OCI-LY7 (cell line): Measurements from ENCODE around the gene SELENBP1. TPM values are rescaled to one million over a fixed set of nuclear protein-coding genes. Genes with fewer than 3 reads are reported as not detected.

Source experiments
- BruUV-seq: library from RNA; stranded (reverse); fragments of 400-500 nt; replicated peaks from 2 replicates; lab custom pipeline; 2021; lab: Mats Ljungman, UMichigan
- CTCF ChIA-PET: fragments of 300-600 bp; sonication (Branson Sonifier 250); formaldehyde crosslinking; loops from one replicate; lab custom pipeline; 2022; ENCODE audit warnings: antibody characterized with exemption; ENCODE audit not compliant: unreplicated experiment; lab: Charles Lee
- POLR2A ChIA-PET: fragments of 300-600 bp; sonication (Branson Sonifier 250); formaldehyde crosslinking; loops from one replicate; lab custom pipeline; 2022; ENCODE audit warnings: antibody characterized with exemption; lab: Charles Lee
- DNase-seq: peaks from one replicate; pipeline ENCODE4 v3.0.0-alpha.2; 2015; ENCODE audit warnings: low spot score
- H2AFZ ChIP-seq: fragments of 200-600 bp; sonication (generic), shearing (Covaris generic); 2 replicates; pipeline ENCODE4 v1.6.1; 2014; ENCODE audit warnings: mild to moderate bottlenecking, antibody characterized with exemption, low read length, moderate library complexity
- H3K27ac ChIP-seq: fragments of 200-600 bp; sonication (generic); 2 replicates; pipeline ENCODE4 v1.5.1; 2014; ENCODE audit warnings: mixed run types, low read depth, mild to moderate bottlenecking, moderate library complexity, low read length, inconsistent platforms; ENCODE audit not compliant: poor library complexity, severe bottlenecking
- H3K36me3 ChIP-seq: fragments of 200-600 bp; sonication (generic); 2 replicates; pipeline ENCODE4 v1.6.1; 2014; ENCODE audit warnings: mild to moderate bottlenecking, antibody characterized with exemption, low read length, moderate library complexity, mixed read lengths; ENCODE audit not compliant: insufficient read depth
- H3K4me1 ChIP-seq: fragments of 200-600 bp; sonication (generic); 2 replicates; pipeline ENCODE4 v1.5.1; 2014; ENCODE audit warnings: mild to moderate bottlenecking, low read length; ENCODE audit not compliant: insufficient read depth, poor library complexity, severe bottlenecking
- H3K4me2 ChIP-seq: fragments of 200-600 bp; sonication (generic); 2 replicates; pipeline ENCODE4 v1.6.1; 2014; ENCODE audit warnings: mild to moderate bottlenecking, low read length
- H3K4me3 ChIP-seq: fragments of 200-600 bp; sonication (generic); 2 replicates; pipeline ENCODE4 v1.5.1; 2014; ENCODE audit warnings: mild to moderate bottlenecking, low read depth, low read length; ENCODE audit not compliant: poor library complexity, severe bottlenecking
- H3K79me2 ChIP-seq: fragments of 200-600 bp; sonication (generic); 2 replicates; pipeline ENCODE4 v1.6.1; 2016; ENCODE audit warnings: low read depth, mild to moderate bottlenecking, low read length, moderate library complexity, mixed read lengths; ENCODE audit not compliant: insufficient read depth
- H3K9me2 ChIP-seq: fragments of 200-600 bp; sonication (generic); 2 replicates; pipeline ENCODE4 v1.6.1; 2016; ENCODE audit warnings: mild to moderate bottlenecking, low read length, mixed read lengths; ENCODE audit not compliant: insufficient read depth
- H3K9me3 ChIP-seq: fragments of 200-600 bp; sonication (generic); 2 replicates; pipeline ENCODE4 v1.6.1; 2014; ENCODE audit warnings: mild to moderate bottlenecking, mixed run types, low read length, mixed read lengths
- H4K20me1 ChIP-seq: fragments of 200-600 bp; sonication (generic); 2 replicates; pipeline ENCODE4 v1.6.1; 2014; ENCODE audit warnings: mild to moderate bottlenecking, antibody characterized with exemption, low read length, moderate library complexity, mixed read lengths; ENCODE audit not compliant: insufficient read depth
- EZH2phosphoT487 ChIP-seq: fragments of 200-600 bp; sonication (generic); IDR thresholded peaks from 2 replicates; pipeline ENCODE4 v1.6.1; 2018; ENCODE audit warnings: low read depth, borderline replicate concordance, mild to moderate bottlenecking, mixed run types, antibody characterized with exemption, low read length, moderate library complexity, mixed read lengths
- intact Hi-C: fragments of 100-400 bp; cut with micrococcal nuclease; formaldehyde crosslinking; loops from one replicate; pipeline ENCODE4 v1.10.0; 2022; ENCODE audit not compliant: unreplicated experiment
- total RNA-seq, 2 experiments: library from RNA; depleted of rRNA in 1 of 2; stranded (reverse); fragments of >200 nt in 1 of 2; shearing (Covaris generic) in 1 of 2; gene quantifications; 2 replicates each; pipeline ENCODE4 v1.2.3, GENCODE V29; 2014 to 2022
- TF ChIP-seq, protein P1 (sequence below): fragments of 200-600 bp; sonication (generic); conservative IDR thresholded peaks from 2 replicates; pipeline ENCODE4 v1.5.1; 2014; ENCODE audit warnings: mild to moderate bottlenecking, antibody characterized with exemption, low read length, moderate library complexity, mixed read lengths

The SELENBP1 gene
- total RNA-seq, 2 experiments from 2014 or later, result not detected

DNA sequence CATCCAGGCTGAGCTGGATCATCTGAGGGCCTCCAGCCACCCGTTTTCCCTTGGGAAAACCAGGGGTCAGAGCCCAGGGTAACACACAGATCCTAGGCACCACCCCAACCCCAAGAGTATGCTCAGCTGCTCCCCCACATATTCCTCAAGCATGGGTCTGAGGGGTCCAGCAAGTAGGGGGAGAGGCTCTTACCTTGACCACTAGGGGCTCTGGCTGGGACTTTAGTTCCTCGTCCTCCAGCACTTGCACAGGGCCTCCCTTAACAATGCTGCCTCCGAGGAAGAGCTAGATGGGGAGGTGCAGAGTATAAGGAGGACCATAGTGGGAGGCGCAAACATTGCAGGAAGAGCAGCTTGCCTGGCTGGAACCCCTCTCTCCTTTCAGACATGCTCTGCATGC, 7.5 kb downstream of the SELENBP1 start:
- CTCF ChIA-PET, result no interaction called here
- no TSS peak for BruUV-seq
- Histone ChIP-seq H3K79me2 (no peaks in the 10 kb centered on the region), H3K36me3 (no peaks in the 10 kb centered on the region), H3K4me3 (no peak overlapping the region), H3K9me3 (peaks cover 15% of the 10 kb centered on the region), H3K27ac (no peak overlapping the region), H3K4me1 (peaks cover under 1% of the 10 kb centered on the region), H3K4me2 (no peak overlapping the region), H4K20me1 (no peaks in the 10 kb centered on the region), H3K9me2 (no peaks in the 10 kb centered on the region), H2AFZ (no peak overlapping the region)
- intact Hi-C loops, result no loop called here
- POLR2A ChIA-PET, result no interaction called here
- no peak for DNase-seq
- no peak for TF ChIP-seq EZH2phosphoT487
- TF ChIP-seq, protein P1, sequence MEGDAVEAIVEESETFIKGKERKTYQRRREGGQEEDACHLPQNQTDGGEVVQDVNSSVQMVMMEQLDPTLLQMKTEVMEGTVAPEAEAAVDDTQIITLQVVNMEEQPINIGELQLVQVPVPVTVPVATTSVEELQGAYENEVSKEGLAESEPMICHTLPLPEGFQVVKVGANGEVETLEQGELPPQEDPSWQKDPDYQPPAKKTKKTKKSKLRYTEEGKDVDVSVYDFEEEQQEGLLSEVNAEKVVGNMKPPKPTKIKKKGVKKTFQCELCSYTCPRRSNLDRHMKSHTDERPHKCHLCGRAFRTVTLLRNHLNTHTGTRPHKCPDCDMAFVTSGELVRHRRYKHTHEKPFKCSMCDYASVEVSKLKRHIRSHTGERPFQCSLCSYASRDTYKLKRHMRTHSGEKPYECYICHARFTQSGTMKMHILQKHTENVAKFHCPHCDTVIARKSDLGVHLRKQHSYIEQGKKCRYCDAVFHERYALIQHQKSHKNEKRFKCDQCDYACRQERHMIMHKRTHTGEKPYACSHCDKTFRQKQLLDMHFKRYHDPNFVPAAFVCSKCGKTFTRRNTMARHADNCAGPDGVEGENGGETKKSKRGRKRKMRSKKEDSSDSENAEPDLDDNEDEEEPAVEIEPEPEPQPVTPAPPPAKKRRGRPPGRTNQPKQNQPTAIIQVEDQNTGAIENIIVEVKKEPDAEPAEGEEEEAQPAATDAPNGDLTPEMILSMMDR, result no peak; the same call in 1 of the 2 replicates

DNA sequence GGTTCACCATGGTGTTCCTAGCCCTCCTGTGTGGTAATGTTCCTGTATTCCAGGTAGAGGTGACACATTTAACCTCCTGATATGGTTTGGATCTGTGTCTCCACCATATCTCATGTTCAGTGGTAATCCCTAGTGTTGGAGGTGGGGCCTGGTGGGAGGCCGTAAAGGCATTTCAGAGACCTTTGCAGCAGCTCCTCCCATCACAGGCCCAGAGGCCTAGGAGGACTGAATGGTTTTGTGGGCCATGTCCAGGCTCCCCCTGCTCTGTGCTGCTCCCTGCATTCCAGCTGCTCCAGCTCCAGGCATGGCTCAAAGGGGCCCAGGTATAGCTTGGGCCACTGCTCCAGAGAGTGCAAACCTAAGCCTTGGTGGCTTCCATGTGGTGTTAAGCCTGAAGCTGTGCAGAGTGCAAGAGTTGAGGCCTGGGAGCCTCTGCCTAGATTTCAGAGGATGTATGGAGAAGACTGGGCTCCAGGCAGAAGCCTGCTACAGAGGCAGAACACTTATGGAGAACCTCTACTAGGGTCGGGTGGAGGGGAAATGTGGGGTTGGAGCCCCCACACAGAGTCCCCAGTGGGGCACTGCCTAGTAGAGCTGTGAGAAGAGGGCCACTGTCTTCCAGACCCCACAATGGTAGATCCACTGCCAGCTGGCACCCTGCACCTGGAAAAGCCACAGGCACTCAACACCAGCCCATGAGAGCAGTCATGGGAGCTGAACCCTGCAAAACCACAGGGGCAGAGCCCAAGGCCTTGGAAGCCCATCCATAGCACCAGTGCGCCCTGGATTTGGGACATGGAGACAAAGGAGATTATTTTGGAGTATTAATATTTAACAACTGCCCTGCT, 10.0 kb downstream of the SELENBP1 start:
- no peak for TF ChIP-seq EZH2phosphoT487
- TF ChIP-seq, protein P1, result no peak
- H4K20me1 ChIP-seq, result no peaks in the 10 kb centered on the region
- ChIA-PET POLR2A (no interaction called here), CTCF (no interaction called here)
- no peak for DNase-seq
- H3K9me3 ChIP-seq, result peaks cover 15% of the 10 kb centered on the region
- no peaks in the 10 kb centered on the region for H3K9me2 ChIP-seq
- no peaks in the 10 kb centered on the region for H3K36me3 ChIP-seq
- intact Hi-C loops, result no loop called here
- no peaks in the 10 kb centered on the region for H3K79me2 ChIP-seq
- no peak overlapping the region for H3K4me2 ChIP-seq
- no peak overlapping the region for H3K27ac ChIP-seq
- no peak overlapping the region for H2AFZ ChIP-seq
- no TSS peak for BruUV-seq
- no peak overlapping the region for H3K4me3 ChIP-seq
- H3K4me1 ChIP-seq, result no peaks in the 10 kb centered on the region

DNA sequence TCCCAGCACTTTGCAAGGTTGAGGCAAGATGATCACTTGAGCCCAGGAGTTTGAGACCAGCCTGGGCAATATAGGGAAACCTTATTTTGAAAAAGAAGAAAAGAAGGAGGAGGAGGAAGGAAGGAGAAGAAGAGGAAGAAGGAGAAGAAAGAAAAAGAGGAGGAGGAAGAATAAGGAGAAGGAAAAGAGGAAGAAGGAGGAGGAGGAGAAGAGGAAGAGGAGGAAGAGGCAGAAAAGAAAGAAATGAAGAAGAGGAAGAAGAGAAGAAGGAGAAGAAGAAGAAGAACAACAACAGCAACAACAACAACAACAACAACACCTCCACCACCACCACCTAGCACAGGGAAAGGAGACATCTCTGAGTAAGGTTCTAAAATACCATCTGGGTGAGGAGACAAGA, 10.6 kb downstream of the SELENBP1 start:
- Histone ChIP-seq H2AFZ (no peak overlapping the region), H3K4me3 (no peak overlapping the region), H4K20me1 (no peaks in the 10 kb centered on the region), H3K4me1 (no peaks in the 10 kb centered on the region), H3K4me2 (no peak overlapping the region), H3K9me2 (no peaks in the 10 kb centered on the region), H3K9me3 (peaks cover 15% of the 10 kb centered on the region), H3K27ac (no peak overlapping the region), H3K79me2 (no peaks in the 10 kb centered on the region), H3K36me3 (no peaks in the 10 kb centered on the region)
- TF ChIP-seq EZH2phosphoT487, result no peak
- TF ChIP-seq, protein P1, result no peak
- BruUV-seq, result no TSS peak
- POLR2A ChIA-PET, result no interaction called here
- intact Hi-C loops, result no loop called here
- CTCF ChIA-PET, result no interaction called here
- DNase-seq, result no peak
